DMS114 treated with DMSO at 0.1 percent for 48 hours (cell line): Measurements from ENCODE around the gene PI4K2A.

Experiments used
- DNase-seq: peaks from one replicate; lab custom pipeline; 2025; ENCODE audit not compliant: unreplicated experiment; lab: John Stamatoyannopoulos, UW

Gene PI4K2A

DNA sequence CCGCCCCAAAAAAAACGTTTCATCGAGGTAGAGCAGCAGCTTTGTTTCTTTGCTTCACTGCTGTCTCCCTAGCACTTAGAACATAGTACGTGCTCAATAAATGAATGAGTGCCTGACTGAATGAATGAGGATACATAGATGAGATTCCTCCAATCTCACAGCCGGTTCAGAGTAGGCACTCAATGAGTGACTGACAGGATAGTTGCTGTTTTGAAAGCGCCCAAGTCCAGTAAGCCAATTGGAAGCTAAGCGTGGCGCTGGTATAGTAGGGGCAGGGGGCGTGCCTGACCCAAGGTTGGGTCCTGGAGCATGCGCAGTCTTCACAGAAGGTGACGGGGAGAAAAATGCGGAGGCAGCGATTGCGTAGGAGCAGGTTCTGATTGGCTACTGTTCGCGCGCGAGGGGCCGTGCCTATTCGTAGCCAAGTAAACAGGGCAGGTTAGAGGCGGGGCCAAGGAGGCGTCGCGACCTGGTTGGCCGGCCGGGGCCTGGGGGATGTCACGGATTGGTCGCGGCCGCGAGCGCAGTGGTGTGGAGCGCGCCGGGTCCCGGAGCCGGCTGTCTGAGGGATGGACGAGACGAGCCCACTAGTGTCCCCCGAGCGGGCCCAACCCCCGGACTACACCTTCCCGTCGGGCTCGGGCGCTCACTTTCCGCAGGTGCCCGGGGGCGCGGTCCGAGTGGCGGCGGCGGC, at the start of gene PI4K2A:
Gene PI4K2A, plus strand, starts transcription at position 498 of the 694 bp plus-strand sequence. Its CDS starts 72 bp downstream, at position 570.
- DNase-seq, result peak; percentile 99

DNA sequence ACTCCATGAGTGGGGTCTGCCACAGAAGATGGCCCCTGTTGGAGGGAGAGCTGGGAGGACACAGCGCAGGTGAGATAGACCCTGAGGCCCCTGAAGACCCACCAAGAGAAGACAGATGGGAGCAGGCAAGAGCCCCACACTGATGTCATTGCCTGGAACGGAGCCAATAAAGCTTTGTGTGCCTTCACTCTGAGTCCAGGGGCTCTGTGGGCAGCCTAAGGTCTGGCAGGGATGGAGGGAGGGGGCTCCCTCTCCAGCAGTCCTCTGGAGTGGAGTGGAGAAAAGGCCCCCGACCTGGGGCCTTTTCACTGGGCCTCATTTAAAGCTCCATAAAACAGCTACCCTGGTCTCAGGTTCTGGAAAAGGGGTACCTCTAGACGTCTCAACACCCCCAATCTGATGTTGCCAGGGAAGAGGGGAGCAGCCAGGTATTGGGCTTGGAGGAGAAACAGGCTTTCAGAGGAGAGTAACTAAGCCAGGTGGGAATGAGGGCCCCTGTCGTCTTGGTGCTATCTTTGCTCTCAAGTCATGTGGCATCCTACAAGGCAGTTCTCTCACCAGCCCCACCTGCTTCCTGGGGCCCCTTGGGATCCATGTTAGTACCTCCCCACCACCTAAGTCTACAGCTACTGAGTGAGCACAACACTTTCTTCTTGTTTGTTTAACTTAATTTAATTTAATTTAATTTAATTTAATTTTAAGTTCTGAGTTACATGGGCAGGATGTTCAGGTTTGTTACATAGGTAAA, 49.5 kb upstream of the PI4K2A start:
- no peak for DNase-seq

DNA sequence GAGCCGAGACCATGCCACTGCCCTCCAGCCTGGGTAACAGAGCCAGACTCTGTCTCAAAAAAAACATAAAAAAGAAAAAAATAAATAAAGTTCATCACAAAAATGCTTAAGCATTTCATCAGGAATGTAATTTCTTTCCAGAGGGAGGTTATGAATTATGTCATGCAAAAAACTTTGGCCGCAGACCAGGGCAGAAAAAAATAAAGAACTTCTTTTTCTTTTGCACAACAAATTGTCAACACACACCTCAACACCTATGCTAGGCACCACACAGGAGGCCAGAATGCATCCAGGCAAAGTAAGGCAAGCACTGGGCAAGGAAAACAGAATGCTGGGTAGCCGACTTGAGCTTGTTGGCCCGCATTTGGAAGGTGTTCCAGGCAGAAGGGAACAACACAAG, 47.0 kb upstream of the PI4K2A start:
- DNase-seq, result no peak

DNA sequence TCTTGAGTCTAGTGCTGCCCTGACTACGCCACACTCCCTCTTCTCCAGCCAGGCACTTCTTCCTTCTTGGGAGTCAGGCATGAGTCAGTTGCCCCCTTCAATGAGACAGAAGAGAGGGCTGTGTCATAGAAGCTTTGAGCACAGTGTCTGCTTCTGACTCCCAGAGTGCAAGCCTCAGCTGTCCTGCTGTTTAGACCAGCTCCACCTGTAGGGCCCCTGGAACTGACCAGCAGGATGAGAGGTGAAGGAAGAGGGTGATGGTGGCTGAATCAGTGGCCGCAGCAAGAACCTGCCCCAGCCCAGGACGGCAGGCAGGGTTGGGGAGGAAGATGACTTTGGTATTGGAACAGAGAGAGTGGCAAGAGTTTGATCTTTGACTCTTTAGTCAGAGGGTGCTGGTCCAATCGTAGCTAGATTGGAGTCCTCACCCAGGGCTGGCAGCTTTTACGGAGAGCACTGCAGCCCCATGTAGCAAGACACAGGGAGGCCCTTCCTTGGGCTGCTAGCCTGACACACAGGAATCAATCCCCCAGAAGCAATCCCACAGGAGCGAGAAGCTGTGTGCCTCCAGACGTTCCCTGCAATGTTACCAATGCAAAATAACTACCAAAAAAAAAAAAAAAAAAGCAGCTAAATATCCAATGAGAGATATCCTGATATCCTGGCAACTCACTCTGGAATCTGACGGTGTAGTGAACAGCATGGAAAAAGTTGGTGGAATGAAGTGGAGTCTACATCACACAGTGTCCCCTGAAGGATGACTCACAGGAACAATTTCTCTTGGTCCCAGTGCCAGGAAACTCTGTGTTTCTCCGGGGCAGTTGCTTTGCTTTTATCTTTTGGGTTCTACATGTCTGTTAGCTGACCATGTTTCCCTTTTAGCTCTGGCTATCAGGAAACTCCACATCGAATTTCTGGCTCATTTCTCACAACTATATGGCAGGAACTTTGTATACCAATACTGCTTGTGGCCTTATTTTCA, 44.1 kb upstream of the PI4K2A start:
- no peak for DNase-seq

DNA sequence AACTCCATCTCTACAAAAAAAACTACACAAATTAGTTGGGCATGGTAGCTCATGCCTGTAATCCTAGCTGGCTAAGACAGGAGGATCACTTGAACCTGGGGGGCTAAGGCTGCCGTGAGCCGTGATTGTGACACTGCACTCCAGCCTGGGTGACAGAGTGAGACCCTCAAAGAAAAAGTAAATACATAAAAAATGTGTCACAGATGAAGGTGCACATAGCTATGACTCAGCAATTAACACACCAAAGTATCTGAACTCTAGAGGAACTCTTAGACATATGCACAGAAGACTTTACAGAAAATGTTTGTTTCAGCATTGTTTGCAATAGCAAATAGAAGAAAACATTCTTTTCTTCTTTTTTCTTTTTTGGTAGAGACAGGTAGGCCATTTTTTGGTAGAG, 42.7 kb upstream of the PI4K2A start:
- DNase-seq, result no peak

DNA sequence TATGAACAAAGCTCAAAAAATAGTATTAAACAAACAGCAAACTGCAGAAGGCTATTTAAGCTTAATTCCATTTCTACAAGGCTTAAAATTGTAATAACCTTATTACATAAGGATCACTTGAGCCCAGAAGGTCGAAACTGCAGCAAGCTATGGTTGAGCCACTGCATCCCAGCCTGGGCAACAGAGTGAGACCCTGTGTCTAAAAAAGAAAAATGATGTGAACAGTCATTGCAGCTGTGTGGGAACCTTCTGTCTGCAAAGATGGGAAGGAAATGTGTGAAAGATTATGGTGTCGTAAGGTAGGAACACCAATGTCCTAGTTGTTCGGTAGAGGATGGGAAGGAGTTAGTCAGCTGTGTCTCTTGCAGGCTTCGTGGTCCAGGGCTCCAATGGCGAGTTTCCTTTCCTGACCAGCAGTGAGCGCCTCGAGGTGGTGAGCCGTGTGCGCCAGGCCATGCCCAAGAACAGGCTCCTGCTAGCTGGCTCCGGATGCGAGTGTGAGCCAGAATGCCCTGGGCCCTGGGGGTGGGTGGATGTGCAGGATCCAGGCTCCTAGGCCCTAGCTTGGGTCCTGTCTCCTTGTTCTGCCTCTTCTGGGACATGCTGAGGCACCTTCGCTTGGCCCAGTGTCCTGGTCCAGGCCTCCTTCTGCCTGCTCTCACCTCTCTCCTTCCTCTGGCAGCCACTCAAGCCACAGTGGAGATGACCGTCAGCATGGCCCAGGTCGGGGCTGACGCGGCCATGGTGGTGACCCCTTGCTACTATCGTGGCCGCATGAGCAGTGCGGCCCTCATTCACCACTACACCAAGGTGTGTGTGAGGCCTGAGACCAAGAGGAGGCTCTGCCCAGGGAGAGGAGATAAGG, 41.8 kb upstream of the PI4K2A start:
- DNase-seq, result no peak

DNA sequence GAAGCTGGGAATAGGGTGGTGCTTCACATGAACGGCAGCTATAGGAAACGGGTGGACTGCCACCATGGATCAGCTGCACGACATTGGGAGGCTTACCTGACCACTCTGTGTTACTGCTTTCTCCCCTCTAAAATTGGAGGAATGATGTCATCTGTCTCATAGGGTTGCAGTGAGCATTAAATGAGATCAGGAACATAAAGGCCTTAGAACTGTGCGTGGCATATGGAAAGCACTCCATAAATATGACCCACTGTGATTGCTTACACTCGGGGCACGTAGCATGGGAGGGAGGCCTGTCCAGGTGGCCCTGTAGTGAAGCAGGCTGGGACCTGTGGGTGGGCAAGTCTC, 41.2 kb upstream of the PI4K2A start:
- DNase-seq, result no peak

DNA sequence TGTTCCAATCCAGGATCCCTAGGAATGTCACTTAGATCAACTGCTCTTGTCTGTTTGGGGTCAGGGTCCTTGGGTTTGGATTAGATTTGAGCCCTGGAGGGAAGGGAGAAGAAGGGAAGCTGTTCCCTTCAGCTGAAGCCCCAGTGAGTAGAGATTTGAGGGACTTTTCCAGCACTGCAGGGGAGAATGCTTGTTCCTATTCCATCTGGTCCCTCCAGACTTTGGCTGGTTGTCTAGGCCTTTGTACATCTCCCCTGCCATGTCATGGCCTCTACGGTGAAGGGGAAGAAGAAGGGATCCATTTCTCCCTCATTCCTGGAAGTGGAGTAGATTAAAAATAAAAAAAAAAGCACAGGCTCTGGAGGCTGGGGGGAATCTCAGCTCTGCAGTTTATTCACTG, 39.9 kb upstream of the PI4K2A start:
- DNase-seq, result no peak

DNA sequence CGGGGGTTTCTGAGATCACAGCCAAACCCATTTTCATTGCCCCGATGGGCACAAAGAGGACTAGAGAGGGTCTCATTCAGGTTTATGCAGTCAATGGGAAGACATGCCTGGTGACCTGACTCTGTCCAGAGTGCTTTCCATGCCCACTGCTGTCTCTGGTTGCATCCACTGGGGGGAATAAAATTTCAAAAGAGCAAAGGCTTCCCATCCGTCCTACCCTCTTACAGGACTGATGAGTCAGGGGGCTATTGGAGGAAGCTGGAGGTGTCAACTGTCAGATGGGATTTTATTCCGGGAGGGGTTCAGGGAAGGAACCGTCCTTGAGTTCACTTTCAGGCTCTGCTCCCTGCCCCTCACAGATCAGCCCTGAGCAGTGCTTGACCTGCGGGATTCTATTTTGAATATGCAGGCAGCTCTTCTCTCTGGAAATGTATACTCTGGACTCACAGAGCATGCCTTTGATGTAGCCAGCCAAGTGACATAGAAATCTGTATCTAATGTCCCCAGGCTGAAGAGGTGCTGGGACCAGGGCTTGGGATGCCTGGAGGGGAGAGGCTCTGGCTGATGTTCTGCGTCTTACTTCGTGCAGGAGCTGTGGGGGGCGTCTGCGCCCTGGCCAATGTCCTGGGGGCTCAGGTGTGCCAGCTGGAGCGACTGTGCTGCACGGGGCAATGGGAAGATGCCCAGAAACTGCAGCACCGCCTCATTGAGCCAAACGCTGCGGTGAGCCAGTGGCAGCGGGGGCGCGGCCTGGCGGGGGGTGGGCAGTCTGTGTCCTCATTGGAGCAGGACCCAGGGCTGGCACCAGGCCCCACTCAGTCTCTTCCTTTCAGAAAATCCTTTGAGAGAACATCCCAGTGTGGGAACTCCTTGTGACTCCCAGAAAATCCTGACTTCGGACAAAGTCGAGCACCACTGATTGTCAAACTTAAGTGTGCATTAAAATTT, 38.9 kb upstream of the PI4K2A start:
- no peak for DNase-seq

DNA sequence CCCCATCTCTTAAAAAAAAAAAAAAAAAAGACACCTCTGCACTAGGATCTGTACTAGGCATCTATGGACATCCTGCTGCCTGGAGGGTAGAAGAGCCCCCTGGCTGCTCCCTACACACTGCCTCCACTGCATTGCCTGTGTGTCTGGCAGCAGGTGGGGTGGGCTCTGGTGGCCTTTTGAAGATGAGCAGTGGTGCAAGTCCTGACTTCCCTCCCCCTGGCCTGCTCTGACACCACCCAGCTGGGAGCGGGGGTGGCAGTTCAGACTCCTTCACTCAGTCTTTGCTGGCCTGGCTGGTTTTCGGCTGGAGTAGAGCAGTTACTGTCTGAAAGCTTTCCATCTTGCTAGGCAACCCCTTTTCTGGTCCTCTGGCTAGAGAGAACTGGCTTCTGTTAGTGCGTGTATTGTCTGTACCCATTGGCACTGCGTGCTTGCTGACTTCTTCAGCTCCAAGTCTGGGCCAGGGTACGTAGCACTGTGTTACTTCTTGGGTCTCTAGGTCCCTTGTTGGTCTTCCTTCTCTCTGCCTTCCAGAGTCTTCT, 33.3 kb upstream of the PI4K2A start:
- DNase-seq, result no peak

DNA sequence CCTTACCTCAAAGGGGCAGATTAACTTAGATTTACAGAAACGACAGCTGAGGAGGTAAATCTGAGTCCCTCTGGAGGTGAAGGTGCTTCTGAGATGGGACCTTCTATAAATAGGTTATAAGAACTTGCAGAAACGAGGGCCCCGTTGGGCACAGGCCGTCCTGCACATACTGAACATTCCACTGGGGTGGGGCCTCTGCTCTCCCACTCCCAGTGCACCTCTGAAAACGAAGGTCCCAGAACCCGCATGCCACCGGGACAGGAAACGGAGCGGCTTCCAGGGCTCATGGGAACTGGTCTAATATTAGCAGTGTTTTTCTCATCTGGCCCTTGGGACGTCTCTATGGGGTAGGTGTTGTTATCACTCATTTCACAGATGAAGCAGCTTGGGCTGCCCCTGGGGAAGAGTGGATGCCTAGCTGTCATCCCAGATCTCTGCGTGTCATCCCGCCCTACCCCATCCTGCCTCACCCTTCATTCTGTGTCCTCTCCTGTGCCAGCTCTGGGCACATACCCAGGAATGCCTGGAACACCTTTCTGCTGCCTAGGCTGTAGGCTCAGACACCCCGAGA, 31.4 kb upstream of the PI4K2A start:
- no peak for DNase-seq

DNA sequence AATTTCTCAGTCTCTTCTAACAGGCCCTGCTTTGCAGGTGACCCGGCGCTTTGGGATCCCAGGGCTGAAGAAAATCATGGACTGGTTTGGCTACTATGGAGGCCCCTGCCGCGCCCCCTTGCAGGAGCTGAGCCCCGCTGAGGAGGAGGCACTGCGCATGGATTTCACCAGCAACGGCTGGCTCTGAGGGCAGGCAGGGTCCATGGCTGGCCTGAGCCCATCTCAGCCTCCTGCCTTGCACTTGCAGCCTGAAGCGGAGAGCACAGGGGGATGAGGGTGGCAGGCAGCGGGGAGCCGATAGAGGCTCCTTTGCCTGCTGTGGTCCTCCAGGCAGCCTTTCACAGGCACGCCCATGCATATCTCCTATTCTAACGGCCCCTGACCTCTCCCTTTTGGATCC, 29.0 kb upstream of the PI4K2A start:
- no peak for DNase-seq

DNA sequence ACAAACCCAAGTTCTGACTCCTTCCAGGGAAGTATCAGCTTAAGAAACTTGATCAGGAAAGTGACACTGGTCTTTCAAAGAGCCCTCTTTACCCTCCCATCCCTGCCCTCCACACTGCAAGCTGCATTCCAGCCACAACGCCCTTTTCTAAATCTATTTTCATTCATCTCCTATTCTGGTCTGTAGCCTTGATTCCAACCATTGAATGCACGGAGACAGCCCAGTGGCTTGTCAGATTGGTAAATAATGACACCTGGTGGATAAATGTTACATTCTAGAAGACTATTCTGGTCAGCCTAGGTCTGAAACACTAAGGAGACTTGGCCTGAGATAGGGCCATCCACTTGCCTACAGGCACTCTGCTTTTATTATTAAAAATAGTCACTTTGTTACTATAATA, 28.1 kb upstream of the PI4K2A start:
- DNase-seq, result peak; percentile 39

DNA sequence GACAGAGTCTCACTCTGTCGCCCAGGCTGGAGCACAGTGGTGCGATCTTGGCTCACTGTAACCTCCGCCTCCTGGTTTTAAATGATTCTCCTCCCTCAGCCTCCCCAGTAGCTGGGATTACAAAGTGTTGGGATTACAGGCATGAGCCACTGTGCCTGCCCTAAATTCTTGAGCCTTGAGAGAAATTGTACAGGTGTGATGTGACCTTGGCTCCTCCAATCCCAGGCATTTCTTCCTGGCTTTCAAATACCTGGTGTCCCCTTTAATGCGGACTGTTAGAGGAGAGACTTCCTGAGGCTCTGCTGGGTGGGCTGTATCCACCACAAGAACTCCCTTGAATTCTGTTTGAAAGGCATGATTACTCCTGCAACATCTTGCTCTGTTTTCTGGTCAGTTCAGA, 22.2 kb upstream of the PI4K2A start:
- DNase-seq, result no peak

DNA sequence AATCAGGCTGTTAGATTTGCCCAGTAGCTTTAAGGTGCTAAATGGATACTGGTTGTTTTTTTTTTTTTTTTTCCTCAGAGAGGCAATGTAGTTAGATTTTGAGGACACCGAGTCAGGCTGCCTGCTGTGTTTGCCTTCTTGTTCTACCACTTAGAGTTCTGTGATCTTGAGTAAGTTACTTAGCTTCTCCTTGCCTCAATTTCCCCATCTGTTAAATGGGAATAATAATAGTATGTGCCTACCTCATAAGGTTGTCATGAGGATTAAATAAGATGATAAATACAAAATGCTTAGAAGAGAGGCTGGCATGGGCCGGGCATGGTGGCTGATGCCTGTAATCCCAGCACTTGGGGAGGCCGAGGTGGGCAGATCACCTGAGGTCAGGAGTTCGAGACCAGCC, 21.7 kb upstream of the PI4K2A start:
- no peak for DNase-seq

DNA sequence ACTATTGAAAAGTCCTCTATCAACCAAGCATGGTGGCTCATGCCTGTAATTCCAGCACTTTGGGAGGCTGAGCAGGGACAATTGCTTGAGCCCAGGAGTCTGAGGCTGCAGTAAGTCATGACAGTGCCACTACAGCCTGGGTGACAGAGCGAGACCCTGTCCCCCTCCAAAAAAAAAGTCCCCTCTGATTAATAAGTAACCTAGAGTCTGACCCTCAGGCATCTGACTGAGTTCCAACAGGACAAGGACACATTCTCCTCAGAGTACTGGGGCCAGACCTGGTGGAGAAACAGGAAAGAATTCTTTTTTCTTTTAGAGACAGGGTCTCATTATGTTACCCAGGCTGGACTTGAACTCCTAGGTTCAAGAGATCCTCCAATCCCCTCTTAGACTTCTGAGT, 17.2 kb upstream of the PI4K2A start:
- DNase-seq, result no peak

DNA sequence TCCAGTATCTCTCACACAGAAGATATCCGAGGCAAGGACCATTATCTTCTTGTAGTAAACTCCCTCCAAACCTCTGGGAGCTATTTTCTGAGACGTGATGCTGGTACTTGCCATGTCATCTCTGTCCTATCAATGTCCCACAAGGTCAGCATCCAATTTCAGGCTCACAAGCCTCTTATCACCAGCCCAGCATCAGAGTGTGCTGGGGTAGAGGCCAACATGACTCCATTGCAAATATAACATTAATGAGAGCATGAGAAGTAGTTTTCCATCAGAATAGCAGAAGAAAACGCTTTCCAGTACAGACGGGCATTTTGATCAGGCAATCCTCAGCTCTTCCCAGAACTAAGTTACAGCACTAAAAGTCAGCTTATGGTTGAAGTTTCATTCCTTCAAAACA, 12.7 kb upstream of the PI4K2A start:
- no peak for DNase-seq

DNA sequence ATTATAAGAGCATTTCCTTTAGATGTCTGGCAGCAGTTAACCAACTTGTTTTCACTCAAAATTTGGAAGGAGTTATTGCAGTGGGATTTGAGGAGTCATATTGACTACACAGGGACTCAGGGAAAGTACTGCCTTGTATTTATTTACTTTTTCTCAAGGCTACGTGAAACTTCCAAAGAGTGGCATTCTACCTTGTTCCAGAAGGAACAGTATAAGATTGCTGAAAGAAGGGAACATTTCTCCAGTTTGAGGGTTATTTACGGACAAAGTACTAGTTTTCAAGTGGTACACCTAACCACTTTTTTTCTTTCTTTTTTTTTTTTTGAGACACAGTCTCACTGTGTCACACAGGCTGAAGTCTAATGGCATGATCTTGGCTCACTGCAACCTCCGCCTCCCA, 12.2 kb upstream of the PI4K2A start:
- DNase-seq, result no peak

DNA sequence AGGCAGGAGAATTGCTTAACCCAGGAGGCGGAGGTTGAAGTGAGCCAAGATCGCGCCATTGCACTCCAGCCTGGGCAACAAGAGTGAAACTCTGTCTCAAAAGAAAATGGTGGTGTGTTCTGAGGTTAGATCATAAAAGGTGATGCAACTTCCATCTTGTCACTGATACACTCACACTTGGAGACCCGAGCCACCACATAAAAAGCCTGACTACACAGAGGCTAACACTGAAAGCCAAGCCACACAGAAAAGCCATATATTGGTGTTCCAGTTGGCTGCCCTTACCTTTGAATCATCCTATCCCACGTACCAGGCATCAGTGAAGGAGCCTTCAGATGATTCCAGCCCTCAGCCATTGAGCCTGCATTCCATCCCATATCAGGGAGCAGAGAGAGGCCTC, 11.2 kb upstream of the PI4K2A start:
- no peak for DNase-seq
